Measurements from ENCODE around the gene TATDN2.

Gene TATDN2

DNA sequence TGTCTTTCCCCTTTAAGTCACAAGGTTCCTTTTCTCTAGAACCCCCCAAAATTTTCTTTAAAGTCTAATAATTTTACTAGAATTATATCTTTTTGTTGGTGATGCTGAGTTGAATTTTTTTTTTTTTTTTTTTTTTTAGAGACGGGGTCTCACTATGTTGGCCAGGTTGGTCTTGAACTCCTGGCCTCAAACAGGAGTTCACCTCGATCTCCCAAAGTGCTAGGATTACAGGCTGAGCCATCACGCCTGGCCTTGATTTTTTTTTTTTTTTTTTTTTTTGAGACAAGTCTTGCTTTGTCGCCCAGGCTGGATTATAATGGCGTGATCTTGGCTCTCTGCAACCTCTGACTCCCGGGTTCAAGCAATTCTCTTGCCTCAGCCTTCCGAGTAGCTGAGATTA lies 60.4 kb downstream of the TATDN2 start:
- no peak overlapping the region for H3K4me3 ChIP-seq (ENCODE audit: low read depth, low read length)
- no peak for DNase-seq (ENCODE audit: low read depth)
- TF ChIP-seq, protein P1, sequence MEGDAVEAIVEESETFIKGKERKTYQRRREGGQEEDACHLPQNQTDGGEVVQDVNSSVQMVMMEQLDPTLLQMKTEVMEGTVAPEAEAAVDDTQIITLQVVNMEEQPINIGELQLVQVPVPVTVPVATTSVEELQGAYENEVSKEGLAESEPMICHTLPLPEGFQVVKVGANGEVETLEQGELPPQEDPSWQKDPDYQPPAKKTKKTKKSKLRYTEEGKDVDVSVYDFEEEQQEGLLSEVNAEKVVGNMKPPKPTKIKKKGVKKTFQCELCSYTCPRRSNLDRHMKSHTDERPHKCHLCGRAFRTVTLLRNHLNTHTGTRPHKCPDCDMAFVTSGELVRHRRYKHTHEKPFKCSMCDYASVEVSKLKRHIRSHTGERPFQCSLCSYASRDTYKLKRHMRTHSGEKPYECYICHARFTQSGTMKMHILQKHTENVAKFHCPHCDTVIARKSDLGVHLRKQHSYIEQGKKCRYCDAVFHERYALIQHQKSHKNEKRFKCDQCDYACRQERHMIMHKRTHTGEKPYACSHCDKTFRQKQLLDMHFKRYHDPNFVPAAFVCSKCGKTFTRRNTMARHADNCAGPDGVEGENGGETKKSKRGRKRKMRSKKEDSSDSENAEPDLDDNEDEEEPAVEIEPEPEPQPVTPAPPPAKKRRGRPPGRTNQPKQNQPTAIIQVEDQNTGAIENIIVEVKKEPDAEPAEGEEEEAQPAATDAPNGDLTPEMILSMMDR (conservative IDR thresholded peaks at IDR 0.05; ENCODE audit: low read depth, low read length) = no peak

DNA sequence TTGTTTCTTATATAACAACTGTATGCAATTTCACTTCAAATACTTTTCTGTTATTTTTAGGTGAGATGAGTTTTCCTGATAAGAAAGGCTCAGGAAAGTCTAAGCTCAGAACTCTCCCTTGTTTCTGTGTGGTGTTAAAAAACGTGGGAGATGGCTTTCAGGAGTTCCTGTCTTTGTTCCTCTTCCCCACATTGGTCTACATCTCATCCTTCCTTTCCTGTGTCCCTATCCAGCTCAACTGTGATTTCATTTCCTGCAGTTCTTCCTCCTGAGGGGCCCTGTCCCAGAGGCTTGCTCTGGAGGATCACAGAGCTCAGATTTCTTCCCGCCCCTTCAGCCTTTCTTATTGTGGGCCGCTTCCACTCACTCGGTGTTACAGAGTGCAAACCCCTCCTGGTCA lies 61.5 kb downstream of the TATDN2 start:
- no peak overlapping the region for H3K4me3 ChIP-seq (ENCODE audit: low read depth, low read length)
- TF ChIP-seq, protein P1 (conservative IDR thresholded peaks at IDR 0.05; ENCODE audit: low read depth, low read length) = no peak
- DNase-seq (ENCODE audit: low read depth) = peak; percentile 31

DNA sequence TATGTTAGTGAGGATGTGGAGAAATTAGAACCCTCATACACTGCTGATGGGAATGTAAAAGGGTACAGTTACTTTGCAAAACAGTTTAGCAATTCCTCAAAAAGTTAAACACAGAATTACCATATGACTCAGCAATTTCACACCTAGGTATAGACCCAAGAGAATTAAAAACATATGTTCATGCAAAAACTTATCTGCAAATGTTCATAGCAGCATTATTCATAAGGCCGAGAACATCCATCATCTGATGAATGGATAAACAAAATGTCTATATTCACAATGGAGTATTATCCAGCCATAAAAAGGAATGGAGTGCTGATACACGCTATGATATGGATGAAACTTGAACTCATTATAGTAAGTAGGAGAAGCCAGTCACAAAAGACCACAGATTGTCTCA lies 62.3 kb downstream of the TATDN2 start:
- no peak for DNase-seq (ENCODE audit: low read depth)
- TF ChIP-seq, protein P1 (conservative IDR thresholded peaks at IDR 0.05; ENCODE audit: low read depth, low read length) = no peak
- H3K4me3 ChIP-seq (ENCODE audit: low read depth, low read length) = no peak overlapping the region

DNA sequence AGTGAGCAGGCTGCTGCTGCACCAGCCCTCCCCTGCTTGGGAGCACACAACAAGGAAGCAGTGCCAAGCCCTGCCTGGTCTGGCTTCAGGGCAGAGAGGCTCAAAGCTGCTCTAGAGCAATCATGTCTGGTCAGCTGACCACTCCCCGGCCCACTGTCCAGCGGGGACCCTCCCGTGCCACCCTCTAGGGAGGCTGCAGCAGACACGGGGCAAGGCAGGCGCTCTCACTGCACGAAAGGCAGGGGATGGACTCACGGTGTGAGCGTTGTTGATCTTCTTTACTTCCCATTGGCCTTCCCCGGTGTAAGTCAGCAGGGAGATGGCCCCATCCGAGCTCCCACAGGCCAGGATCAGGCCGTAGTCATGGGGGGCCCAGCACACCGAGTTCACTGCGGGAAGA lies 63.5 kb downstream of the TATDN2 start:
- TF ChIP-seq, protein P1 (conservative IDR thresholded peaks at IDR 0.05; ENCODE audit: low read depth, low read length) = no peak
- H3K4me3 ChIP-seq (ENCODE audit: low read depth, low read length) = no peak overlapping the region
- no peak for DNase-seq (ENCODE audit: low read depth)

DNA sequence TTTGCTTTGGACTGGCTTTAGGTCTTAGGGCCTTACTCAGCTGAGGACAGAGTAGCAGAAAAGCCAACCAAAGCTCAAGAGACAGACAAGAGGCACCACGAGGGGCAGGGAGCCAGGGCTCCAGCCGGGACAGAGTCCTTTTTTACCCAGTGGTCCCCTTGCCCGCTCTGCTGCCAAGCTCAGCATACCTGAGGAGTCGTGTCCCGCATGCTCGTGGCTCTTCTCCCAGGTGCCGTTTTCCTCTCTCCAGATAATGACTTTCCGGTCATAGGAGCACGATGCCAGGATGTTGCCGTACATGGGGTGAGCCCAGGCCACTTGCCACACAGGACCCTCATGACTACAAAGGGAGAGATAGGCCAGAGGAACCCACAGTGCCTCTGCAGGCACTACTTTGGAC lies 64.1 kb downstream of the TATDN2 start:
- no peak for DNase-seq (ENCODE audit: low read depth)
- TF ChIP-seq, protein P1 (conservative IDR thresholded peaks at IDR 0.05; ENCODE audit: low read depth, low read length) = no peak
- no peak overlapping the region for H3K4me3 ChIP-seq (ENCODE audit: low read depth, low read length)

DNA sequence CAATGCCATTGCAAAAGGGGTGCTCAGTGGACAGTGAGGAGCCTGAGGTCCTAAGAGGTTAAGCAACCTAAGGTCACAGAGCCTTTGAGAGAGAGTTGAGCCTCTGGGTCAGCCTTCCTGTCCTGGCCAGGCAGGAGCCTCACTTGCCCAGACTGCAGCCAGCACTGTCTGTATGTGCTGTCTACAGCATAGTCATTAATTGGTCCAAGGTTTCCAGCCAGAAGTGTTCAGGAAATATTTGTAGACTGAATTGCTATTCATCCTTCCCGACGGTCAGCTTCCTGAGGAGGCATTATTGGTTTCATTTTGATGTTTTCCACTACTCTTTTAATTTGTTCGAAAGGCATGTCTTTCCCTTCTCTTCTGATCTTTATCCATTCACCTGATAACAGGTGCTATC lies 64.6 kb downstream of the TATDN2 start:
- no peak overlapping the region for H3K4me3 ChIP-seq (ENCODE audit: low read depth, low read length)
- TF ChIP-seq, protein P1 (conservative IDR thresholded peaks at IDR 0.05; ENCODE audit: low read depth, low read length) = no peak
- no peak for DNase-seq (ENCODE audit: low read depth)

DNA sequence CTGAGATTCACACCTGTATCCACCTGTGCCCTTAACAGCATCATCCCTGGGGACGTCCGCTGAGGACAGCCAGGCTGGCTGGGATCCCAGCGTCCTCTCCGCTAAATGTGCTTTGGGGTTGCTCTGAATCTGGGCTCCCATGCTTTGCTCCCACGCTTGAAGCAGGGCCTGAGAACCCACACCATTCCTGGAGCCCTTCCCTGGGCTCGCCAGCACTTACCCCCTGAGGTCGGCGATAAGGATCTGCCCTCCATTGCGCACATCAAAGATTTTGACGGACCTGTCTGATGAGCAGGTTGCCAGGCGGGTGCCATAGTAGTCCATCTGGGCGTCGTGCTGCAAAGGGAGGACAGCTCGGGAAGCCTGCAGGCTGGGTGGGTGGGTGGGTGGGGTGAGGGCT lies 66.8 kb downstream of the TATDN2 start:
- TF ChIP-seq, protein P1 (conservative IDR thresholded peaks at IDR 0.05; ENCODE audit: low read depth, low read length) = no peak
- DNase-seq (ENCODE audit: low read depth) = no peak

More for the DNA sequence above, 66.8 kb downstream of the TATDN2 start:
- no peak overlapping the region for H3K4me3 ChIP-seq (ENCODE audit: low read depth, low read length)

All from choroid plexus epithelial cell (primary cell).